A204.1 (cell line): Measurements from ENCODE around the gene GPRC5C.

ENCODE experiments used
- FAIRE-seq: peaks from 2 replicates; lab custom pipeline; 2012; peaks lifted over from hg19 to GRCh38; lab: Jason Lieb, UNC

GPRC5C gene

DNA sequence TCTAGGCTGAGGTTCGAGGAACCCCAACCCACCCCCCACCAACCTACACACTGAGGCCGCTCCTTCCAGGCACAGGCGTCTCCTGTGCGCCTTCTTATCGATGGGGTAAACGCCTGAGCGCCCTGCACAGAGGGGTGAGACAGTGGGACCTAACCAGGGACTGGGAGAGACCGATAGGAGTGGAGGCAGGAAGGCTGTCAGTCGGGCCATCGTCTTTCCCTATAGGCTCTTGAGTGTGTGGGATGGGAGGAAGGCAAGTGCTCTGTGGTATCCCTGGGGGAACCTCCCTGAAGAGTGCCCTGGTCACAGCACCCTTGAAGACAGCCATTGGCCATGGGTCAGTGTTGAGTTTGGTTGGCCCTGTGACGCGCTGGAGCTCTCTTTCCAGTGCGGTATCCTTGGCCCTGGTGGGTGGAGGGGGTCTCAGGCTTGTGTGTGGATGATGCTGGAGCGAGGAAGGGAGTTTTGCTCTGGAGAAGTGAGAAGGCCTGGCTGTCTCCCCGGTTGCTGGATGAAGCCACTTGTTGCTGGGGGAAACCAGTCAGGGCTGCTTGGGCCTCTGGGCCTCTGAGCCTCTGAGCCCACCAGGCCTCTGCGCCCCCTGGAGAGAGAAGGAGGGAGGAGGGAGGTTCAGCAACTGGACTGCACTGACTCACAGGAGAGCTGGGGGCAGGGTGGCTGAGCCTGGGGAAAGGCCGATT is 1.7 kb downstream of the GPRC5C start:
- no peak for FAIRE-seq

DNA sequence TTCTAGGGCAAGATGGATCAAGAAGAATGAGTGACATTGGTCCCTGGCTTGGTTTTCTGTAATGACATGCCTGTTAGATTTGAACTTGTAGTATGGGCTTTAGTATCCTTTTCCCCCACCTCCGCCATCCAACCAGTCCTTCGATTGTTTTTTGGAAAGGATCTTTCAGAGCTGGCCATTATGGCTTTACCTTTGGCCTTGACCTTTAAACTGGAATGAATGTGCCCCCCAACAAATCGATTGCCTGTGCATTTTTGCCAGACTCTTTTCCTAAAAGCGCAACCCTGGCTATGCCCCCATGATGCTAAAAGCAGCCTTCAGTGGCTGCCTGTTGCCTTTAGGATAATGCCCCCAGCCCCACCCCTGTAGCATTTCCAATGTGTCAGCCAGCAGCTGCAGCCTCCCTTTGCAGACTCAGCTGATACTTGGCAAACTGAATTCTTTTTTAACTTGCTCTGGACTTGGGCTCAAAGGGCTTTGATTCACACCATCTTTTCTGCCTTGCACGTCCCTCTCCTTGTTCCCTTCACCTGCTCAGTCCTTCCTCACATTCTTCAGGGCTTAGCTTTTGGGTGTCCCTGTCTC is 4.0 kb downstream of the GPRC5C start:
- FAIRE-seq: no peak

DNA sequence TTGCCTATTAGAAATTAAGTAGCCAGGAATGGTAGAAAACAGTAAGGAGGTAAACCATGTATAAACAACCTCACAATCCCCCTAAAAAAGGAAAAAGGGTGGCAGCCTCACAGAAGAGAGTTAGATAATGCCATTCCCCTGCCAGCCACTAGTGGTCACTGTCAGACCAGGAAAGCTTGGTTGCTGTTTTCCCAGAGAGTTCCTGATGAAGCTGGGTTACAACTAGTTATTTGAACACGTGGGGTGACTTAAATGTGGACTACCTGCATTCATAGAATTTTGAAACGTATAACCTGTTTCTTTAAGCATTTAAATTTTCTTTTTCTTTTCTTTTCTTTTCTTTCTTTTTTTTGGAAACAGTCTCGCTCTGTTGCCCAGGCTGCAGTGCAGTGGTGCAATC is 5.8 kb downstream of the GPRC5C start:
- no peak for FAIRE-seq

DNA sequence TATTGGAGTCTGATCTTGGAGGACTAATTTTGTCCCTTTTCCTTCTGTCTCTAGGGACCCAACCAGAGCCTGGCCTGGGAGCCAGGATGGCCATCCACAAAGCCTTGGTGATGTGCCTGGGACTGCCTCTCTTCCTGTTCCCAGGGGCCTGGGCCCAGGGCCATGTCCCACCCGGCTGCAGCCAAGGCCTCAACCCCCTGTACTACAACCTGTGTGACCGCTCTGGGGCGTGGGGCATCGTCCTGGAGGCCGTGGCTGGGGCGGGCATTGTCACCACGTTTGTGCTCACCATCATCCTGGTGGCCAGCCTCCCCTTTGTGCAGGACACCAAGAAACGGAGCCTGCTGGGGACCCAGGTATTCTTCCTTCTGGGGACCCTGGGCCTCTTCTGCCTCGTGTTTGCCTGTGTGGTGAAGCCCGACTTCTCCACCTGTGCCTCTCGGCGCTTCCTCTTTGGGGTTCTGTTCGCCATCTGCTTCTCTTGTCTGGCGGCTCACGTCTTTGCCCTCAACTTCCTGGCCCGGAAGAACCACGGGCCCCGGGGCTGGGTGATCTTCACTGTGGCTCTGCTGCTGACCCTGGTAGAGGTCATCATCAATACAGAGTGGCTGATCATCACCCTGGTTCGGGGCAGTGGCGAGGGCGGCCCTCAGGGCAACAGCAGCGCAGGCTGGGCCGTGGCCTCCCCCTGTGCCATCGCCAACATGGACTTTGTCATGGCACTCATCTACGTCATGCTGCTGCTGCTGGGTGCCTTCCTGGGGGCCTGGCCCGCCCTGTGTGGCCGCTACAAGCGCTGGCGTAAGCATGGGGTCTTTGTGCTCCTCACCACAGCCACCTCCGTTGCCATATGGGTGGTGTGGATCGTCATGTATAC is 8.0 kb downstream of the GPRC5C start:
- FAIRE-seq: no peak

DNA sequence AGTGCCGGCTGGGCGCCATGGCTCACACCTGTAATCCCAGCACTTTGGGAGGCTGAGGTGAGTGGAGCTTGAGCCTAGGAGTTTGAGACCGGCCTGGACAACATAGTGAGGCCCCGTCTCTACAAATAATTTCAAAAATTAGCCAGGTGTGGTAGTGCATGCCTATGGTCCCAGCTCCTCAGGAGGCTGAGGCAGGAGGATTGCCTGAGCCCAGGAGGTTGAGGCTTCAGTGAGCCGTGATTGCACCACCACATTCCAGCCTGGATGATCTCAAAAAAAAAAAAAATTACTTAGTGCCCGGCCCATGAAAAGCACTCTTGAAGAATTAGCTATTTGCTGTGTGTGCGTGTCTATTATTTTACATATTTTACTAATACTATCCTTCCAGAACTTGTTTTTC is 9.6 kb downstream of the GPRC5C start:
- no peak for FAIRE-seq

- FAIRE-seq: no peak
Measured at GRCh38 chr17:74442291-74442669, 10.4 kb downstream of the GPRC5C start.

DNA sequence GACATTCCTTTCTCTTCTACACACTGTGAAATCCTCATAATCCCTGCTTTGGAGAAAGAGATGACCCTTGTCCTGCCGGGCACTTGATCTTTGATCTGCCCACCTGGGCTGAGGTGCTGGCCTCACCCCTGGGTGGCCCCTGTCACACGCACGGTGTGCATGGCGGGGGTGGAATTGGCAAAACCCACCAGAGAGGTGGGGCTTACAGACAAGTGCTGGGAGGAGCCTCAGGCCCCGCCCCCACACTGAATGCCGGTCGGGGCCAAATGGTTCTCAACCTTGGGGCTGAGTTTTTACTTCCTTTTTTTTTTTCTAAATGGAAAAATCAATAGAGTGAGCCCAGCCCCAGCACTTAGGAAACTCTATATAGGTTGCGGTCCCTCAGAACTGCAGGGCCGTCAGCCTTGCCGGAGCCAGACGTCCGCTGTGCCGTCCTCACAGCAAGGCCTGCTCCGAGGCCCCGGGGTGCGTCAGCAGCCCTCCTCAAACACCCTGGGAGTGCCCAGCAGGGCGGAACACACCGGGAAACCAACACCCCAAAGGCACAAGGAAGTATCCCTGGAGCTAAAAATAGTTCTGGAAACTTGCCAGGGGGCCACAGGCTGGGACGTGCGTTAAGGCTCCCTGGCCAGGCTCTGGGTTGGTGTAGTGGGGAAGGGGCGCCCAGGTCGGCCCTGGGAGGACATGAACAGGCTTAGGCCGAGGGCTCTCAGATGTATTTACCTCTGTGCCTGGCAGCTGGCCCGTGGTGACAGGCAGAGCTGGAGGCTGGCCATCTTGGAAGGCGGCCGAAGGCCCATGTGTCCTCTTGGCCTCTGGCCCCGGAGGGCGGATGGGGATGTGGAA is 11.0 kb downstream of the GPRC5C start:
- no peak for FAIRE-seq

DNA sequence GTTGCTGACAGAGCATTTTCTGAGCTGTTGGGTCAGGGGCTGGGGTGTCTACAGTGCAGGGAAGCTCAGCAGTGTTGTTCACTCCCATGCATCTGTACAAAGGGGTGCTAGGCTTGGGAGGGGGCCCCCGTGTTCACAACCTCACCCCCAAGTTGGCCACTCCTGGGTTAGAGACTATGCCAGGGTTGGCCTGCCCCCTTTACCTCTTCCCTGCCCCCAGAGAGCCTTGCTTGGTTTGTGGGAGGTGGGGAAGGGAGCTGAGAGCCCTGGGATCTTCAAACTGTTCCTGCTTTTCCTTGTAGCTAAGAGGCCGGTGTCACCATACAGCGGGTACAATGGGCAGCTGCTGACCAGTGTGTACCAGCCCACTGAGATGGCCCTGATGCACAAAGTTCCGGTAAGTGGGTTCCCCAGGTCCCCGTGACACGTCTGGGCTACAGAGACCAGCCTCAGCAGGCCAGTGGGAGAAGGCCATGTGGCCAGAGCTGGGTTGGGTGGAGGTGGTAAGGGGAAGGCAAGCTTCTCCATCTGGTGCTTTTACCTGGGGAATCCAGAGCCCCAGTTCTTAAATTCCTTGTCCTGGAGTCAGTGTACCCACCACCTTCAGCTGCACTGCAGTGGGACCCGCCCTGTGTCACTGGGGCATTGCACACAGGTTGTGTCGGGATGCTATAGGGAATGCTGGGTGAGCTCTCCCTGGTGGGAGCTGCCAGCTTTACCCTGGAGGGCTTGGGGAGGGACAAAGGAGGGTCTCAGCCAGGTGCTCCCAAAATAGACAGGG is 11.8 kb downstream of the GPRC5C start:
- no peak for FAIRE-seq

GRCh38 chr17:74444406-74444805 is 12.5 kb downstream of the GPRC5C start:
- FAIRE-seq: no peak

DNA sequence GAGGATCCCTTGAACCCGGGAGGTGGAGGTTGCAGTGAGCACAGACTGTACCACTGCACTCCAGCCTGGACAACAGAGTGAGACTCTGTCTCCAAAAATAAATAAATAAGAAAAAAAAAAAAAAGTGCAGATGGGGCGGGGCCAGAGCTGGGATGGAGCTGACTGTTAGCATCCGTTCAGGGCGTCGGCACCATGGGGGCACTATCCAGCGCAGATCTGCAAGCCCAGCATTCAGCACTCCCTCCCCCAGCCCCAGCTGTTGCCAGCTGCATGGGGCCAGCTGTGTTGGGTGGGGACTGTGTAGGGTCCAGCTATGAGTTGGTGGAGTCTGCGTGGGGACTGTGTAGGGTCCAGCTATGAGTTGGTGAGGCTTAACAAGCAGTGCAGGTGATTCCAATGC is 13.3 kb downstream of the GPRC5C start:
- no peak for FAIRE-seq

DNA sequence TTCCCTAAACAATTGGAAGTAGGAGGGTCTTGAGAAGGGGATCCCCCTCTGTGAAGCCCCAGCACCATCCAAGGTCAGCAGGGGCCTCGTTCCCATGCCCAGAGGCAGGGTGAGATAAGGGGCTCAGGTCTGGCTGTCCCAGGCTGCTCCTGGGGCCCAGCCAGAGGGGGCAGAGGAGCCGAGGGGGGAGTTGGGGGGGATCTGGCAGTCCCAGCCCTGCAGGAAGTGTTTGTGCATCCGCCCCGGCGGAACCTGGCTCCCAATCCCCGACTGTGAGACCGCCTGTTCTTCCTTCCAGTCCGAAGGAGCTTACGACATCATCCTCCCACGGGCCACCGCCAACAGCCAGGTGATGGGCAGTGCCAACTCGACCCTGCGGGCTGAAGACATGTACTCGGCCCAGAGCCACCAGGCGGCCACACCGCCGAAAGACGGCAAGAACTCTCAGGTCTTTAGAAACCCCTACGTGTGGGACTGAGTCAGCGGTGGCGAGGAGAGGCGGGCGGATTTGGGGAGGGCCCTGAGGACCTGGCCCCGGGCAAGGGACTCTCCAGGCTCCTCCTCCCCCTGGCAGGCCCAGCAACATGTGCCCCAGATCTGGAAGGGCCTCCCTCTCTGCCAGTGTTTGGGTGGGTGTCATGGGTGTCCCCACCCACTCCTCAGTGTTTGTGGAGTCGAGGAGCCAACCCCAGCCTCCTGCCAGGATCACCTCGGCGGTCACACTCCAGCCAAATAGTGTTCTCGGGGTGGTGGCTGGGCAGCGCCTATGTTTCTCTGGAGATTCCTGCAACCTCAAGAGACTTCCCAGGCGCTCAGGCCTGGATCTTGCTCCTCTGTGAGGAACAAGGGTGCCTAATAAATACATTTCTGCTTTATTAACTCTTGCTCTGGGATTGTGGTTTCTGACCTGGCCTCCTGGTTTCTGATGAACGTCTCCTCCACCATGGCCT is 14.9 kb downstream of the GPRC5C start:
- no peak for FAIRE-seq

GRCh38 chr17:74447628-74448159 is 15.8 kb downstream of the GPRC5C start:
- FAIRE-seq: no peak

DNA sequence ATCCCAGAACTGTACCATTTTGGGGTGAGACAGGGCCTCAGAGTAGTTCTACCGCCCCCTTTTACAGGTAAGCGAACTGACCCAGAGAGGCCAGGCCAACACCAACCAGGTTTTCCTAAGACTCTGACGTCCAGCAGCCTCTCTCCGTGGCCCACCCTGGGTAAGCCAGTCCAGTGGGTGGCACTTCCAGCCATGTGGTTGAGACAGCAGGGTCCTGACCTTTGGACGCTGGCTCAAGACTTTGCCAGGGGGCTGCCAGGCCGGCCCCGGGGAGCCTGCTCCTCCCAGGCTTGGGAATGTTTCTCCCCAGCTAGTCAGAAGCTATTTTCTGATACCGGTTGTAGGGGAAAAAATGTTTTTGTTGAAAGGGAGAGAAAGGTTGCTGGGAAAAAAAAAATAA is 16.9 kb downstream of the GPRC5C start:
- FAIRE-seq: no peak

DNA sequence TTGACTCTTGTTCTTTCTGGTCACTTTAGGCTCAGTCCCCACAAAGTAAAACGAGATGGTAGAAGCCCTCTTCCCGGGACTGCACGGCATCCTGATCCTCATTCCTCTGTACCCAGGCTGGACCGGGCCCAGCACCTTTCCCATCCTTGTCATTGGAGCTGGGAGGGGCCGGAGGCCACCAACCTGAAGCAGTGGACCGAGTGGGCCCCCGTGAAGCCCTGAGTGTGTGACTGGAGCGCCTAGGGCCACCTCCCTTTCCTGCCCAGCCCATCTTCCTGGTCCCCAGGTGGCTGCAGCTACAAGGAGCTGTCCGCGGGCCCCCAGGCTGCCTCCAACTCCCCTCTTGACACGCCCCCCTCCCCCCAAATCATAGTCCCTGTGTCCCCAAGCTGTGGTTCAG is 17.4 kb downstream of the GPRC5C start:
- no peak for FAIRE-seq

DNA sequence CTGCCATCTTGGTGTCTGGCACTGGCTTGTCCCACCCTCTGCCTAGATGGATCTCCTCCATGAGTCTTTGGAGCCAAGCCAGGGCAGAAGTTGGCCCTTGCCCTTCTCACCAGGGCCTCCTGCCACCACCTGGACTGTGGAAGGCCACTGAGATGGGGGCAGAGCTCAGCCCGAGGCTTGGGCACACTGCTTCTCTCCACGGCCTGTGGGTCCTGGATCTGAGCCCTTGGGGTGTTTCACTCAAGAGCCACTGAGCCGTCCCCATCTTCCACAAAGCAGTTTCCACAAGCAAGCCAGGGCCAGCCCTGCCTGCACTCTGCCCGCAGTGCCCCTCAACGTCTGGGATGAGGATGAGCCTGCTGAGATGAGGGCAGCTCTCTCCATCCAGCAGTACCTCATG is 17.9 kb downstream of the GPRC5C start:
- no peak for FAIRE-seq

DNA sequence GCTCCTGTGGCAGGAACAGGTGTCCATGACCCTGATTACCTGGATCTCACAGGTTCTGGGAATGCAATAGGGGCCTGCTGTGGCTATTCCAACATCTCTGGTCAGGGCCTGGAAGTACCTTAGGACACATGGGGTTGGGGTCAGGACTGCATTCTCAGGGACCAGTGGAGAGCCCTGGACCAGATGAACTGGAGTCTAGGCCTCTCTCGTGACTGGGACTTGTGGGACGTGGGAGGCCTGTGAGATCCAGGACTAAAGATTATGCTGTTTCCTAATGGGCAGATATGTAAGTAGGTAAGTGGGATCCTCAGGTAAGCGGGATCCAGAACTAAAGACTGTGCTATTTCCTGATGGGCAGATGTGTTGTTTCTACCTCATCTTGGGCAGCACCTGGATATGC is 18.3 kb downstream of the GPRC5C start:
- FAIRE-seq: no peak

DNA sequence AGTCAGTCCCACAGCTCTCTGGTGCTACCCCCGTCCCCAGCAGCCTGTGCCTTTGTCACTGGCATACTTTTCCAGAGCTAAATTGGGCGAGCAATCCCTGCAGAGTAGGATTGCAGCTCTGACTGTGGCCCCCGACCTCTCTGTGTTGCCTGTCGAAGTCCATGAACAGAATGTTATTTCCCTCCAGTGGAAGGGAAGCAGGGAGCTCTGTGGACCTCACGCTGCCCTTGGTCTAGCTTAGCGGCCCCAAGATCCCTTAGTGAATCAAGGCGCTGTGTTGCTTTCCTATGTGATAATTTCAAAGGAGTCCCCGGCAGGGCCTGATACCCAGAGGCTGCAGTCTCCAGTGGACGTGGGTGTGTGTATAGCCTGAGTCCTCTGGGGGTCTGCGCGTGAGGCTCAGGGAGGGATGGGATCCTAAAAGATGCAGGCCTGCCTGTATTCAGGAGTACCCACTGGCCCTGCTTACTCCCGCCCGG is 19.1 kb downstream of the GPRC5C start:
- FAIRE-seq: no peak

DNA sequence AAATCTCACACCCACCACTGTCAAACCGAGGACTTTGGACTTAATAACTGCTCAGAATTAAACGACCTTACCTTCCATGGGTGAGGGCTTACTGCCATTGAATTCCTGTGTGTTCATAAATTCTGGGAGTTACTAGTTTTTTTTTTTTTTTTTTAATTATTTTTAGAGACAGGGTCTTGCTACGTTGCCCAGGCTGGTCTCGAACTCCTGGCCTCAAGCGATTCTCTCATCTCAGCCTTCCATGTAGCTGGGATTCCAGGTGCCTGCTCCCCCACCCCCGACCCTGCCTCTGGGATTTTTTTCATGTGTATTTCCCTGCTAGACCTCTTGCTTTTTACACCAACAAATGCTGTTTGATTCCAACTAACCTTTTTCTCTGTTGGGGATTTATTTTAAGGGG is 19.7 kb downstream of the GPRC5C start:
- FAIRE-seq: no peak

GRCh38 chr17:74452033-74452840 is 20.3 kb downstream of the GPRC5C start:
- no peak for FAIRE-seq
